ENCODE measurements around the gene EMP2. TPM values are rescaled to one million over a fixed set of nuclear protein-coding genes. Genes with fewer than 3 reads are reported as not detected.

Gene EMP2
- polyA plus RNA-seq, 3 donors, result not detected

DNA sequence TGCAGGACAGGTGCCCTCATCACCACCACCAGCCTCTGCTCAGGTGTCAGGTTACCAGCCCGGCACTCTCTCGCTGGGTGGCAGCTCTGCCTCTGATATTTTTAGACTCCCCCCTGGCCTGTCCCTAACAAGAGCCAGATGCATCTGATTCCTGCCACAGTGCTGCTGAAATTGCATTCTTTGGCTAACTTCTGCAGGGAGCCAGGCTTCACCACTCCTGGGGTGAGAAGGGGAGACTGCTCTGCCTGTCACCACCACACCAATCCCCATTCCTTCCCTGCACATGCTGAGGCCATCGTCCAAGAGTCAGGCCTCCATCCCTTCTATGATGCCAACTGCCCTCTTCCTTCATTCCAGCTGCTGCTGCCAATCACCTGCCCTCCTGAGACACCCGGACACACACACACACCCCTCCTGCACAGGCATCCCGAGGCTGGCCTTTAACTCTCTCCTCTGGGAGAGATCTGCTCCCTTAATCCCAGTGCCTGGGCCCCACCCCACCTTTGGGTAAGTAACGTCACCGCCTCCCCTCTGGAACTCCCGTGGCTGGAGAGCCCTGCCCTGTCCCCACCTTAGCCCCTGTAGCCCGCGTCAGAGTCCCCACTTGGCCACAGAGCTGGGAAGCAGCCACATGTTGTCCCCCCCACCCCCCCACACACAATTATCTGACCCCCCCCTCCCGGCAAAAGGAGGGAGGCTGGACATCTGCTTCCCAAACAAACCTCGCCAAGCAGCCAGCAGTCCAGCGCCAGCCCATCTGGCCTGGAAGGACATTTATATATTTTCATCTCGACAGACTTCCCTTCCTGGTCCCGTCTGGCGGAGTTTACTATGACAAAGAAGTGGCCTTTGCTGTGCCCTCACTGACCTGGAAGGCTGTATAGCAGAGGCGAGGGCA, 2.8 kb downstream of the EMP2 start:
- H4K20me1 ChIP-seq (ENCODE audit: insufficient read depth, low read length), result no peaks in the 10 kb centered on the region
- Mint-ChIP-seq H3K9me3 (peaks cover 0 to 15% (median 4%) of the 10 kb centered on the region in 7 donors), H3K4me1 (peaks cover 8% of the 10 kb centered on the region), H3K4me3 (peak overlapping the region in 1 of 2 donors; percentile 76), H3K36me3 (peaks cover 0 to 5% of the 10 kb centered on the region in 2 donors), H3K27ac (peak overlapping the region in 2 of 7 donors; percentile 10 to 38), H3K27me3 (ENCODE audit: low read depth in 3 of 3) (peaks cover 49 to 60% (median 50%) of the 10 kb centered on the region in 3 donors)
- no peaks in the 10 kb centered on the region for H3K79me2 ChIP-seq (ENCODE audit: insufficient read depth, low read length)
- H3K9me3 ChIP-seq (replicated peaks in 1 of 2; ENCODE audit: control insufficient read depth in 1 of 2, insufficient read depth in 1 of 2, low read length in 2 of 2), result no peaks in the 10 kb centered on the region
- no peak overlapping the region for H3K9ac ChIP-seq (ENCODE audit: insufficient read depth, low read length, poor library complexity, severe bottlenecking)
- H3K27ac ChIP-seq (ENCODE audit: low read depth in 1 of 2, low read length in 2 of 2), result no peak overlapping the region
- H3K27me3 ChIP-seq (ENCODE audit: control insufficient read depth in 2 of 2, insufficient read depth in 2 of 2, low read length in 2 of 2), result peaks cover 37 to 47% of the 10 kb centered on the region in 2 donors
- no peak for DNase-seq
- H3K4me2 ChIP-seq (replicated peaks; ENCODE audit: extremely low read depth, low read length, poor library complexity, severe bottlenecking), result no peak overlapping the region
- WGBS (ENCODE audit: insufficient coverage), result 87% methylated on average over 8 of the region's 17 CpGs
- no peak overlapping the region for H3K4me3 ChIP-seq (replicated peaks in 1 of 3; ENCODE audit: low read depth in 2 of 3, low read length in 3 of 3)
- peaks cover 8 to 10% of the 10 kb centered on the region in 2 donors for H3K4me1 ChIP-seq (ENCODE audit: control insufficient read depth in 1 of 2, insufficient read depth in 2 of 2, low read length in 2 of 2)
- no peak for TF ChIP-seq CTCF (IDR thresholded peaks at IDR 0.05)
- intact Hi-C loops (cut with micrococcal nuclease), result no loop called here
- H2AFZ ChIP-seq (ENCODE audit: insufficient read depth, low read depth, low read length, poor library complexity, severe bottlenecking), result no peak overlapping the region
- no peaks in the 10 kb centered on the region for H3K36me3 ChIP-seq (replicated peaks in 1 of 2; ENCODE audit: control insufficient read depth in 1 of 2, insufficient read depth in 2 of 2, low read length in 2 of 2)

DNA sequence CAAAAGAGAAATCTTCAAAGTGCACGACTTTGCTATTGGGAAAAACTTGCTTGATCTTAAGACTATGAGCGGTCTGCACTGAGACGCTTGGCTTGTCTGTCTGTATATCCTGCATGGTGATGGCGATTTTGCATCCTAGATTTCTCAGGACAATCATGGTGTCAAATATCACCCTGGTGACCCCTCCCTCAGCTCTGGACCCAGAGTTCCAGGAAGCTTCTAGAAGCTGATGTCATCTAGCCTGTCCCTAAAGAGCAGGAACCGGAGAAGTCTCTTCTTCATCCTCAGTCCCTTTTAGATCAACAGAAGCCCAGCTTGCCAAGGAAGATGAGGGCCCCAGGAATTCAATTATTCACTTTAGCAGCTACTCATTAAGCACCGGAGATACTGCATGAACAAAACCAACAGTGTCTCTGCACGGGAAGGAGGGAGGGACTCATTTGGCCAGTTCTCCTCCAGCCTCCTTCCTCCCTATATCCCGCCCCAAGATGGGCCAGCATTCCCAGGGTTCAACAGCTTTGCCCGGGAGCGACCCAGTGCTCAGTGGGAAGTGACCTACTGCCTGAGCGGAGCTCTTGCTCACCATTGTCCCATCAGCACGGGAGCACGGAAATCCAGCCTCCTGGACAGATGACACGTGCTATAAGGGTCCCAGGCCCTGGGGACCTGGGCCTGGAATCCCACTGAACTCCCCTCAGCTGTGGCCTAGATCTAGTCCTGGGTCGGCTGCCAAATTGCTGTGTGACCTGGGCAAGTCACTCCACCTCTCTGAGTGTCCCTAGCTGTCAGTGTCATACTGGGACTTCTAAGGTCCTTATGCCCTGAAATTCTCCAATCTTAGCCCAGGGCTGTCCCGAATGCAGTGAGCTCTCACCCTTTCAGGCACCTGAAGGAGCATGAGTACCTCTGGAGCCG, 3.8 kb downstream of the EMP2 start:
- H3K9ac ChIP-seq (ENCODE audit: insufficient read depth, low read length, poor library complexity, severe bottlenecking), result no peak overlapping the region
- no peak overlapping the region for H3K4me3 ChIP-seq (replicated peaks in 1 of 3; ENCODE audit: low read depth in 2 of 3, low read length in 3 of 3)
- peaks cover 31 to 38% of the 10 kb centered on the region in 2 donors for H3K27me3 ChIP-seq (ENCODE audit: control insufficient read depth in 2 of 2, insufficient read depth in 2 of 2, low read length in 2 of 2)
- H3K4me1 ChIP-seq (ENCODE audit: control insufficient read depth in 1 of 2, insufficient read depth in 2 of 2, low read length in 2 of 2), result peaks cover 8 to 10% of the 10 kb centered on the region in 2 donors
- peaks cover 0 to 13% (median 4%) of the 10 kb centered on the region in 7 donors for H3K9me3 Mint-ChIP-seq
- no peak overlapping the region for H3K4me3 Mint-ChIP-seq
- WGBS (ENCODE audit: insufficient coverage), result 91% methylated on average over 15 of the region's 17 CpGs
- peaks cover 0 to 5% of the 10 kb centered on the region in 2 donors for H3K36me3 Mint-ChIP-seq
- no peaks in the 10 kb centered on the region for H4K20me1 ChIP-seq (ENCODE audit: insufficient read depth, low read length)
- no peak overlapping the region for H3K4me2 ChIP-seq (replicated peaks; ENCODE audit: extremely low read depth, low read length, poor library complexity, severe bottlenecking)
- H3K9me3 ChIP-seq (replicated peaks in 1 of 2; ENCODE audit: control insufficient read depth in 1 of 2, insufficient read depth in 1 of 2, low read length in 2 of 2), result no peaks in the 10 kb centered on the region
- H3K27ac Mint-ChIP-seq, result peak overlapping the region in 1 of 7 donors; percentile 38
- no peaks in the 10 kb centered on the region for H3K36me3 ChIP-seq (replicated peaks in 1 of 2; ENCODE audit: control insufficient read depth in 1 of 2, insufficient read depth in 2 of 2, low read length in 2 of 2)
- DNase-seq, result no peak
- H3K4me1 Mint-ChIP-seq, result peaks cover 8% of the 10 kb centered on the region
- H3K27me3 Mint-ChIP-seq (ENCODE audit: low read depth in 3 of 3), result peaks cover 42 to 54% (median 43%) of the 10 kb centered on the region in 3 donors
- intact Hi-C loops (cut with micrococcal nuclease), result no loop called here
- H3K79me2 ChIP-seq (ENCODE audit: insufficient read depth, low read length), result no peaks in the 10 kb centered on the region
- H2AFZ ChIP-seq (ENCODE audit: insufficient read depth, low read depth, low read length, poor library complexity, severe bottlenecking), result no peak overlapping the region
- no peak overlapping the region for H3K27ac ChIP-seq (ENCODE audit: low read depth in 1 of 2, low read length in 2 of 2)
- TF ChIP-seq CTCF (IDR thresholded peaks at IDR 0.05), result no peak
